ENCODE data around the gene ZNF497.
"Not testable (repeated sequence)": the region's sequence is repeated elsewhere in the genome, so short reads cannot be mapped to it uniquely, and the experiment has no call there.

Gene ZNF497

DNA sequence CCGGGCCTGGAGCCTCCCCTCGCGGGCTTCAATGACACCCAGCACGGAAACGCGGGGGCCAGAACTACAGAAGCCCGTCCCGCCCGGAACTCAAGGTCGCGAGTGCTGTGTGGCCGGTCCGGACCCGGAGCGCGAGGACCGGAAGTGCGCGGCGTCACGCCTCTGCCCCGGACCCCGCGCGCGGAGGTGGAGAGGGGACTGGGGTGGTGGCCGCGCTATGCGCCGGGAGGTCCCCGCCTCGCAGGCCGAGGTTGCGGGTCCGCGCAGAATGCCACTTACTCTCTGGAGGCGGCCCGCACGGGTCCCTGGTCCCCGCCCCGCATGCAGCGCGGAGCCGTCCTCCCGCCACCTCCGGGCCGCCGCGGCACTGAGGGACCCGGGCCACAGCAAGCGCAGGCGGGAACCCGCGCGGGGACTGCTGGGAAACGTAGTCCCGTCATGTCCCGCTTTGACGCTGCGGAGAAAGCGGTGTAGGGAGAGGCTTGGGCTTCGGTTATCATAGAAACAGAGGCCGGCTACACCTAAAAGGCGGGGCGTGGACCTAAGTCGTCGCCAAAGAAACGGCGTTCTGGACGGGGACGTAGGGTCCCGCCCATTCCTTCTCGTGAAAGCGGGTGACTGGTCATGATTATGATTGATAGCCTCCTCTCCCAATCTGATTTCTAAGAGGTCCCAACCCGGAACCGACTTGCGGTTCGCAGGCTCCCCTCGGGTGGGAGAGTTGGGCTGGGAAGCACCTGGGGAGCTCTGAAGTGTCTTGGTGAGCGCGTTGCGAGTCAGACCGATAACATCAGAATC, 18.3 kb upstream of the ZNF497 start, which contains the start of gene ZNF837:
Gene ZNF837 (minus strand): TSS at position 369 of the 798 bp plus-strand sequence. CDS start 11,698 bp downstream, outside the sequence.
- Mint-ChIP-seq H3K27me3 (ENCODE audit: low read depth, poor library complexity) (no peaks in the 10 kb centered on the region), H3K9me3 (no peaks in the 10 kb centered on the region), H3K27ac (peak within 1 kb of the TSS; percentile 91), H3K36me3 (ENCODE audit: low read depth) (no peaks in the 10 kb centered on the region), H3K4me3 (peak within 1 kb of the TSS; percentile 91), H3K4me1 (peaks cover 35% of the 10 kb centered on the region)
- peak; percentile 95 for DNase-seq
- TF ChIP-seq, protein P1, sequence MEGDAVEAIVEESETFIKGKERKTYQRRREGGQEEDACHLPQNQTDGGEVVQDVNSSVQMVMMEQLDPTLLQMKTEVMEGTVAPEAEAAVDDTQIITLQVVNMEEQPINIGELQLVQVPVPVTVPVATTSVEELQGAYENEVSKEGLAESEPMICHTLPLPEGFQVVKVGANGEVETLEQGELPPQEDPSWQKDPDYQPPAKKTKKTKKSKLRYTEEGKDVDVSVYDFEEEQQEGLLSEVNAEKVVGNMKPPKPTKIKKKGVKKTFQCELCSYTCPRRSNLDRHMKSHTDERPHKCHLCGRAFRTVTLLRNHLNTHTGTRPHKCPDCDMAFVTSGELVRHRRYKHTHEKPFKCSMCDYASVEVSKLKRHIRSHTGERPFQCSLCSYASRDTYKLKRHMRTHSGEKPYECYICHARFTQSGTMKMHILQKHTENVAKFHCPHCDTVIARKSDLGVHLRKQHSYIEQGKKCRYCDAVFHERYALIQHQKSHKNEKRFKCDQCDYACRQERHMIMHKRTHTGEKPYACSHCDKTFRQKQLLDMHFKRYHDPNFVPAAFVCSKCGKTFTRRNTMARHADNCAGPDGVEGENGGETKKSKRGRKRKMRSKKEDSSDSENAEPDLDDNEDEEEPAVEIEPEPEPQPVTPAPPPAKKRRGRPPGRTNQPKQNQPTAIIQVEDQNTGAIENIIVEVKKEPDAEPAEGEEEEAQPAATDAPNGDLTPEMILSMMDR (IDR thresholded peaks at IDR 0.05), result no peak

DNA sequence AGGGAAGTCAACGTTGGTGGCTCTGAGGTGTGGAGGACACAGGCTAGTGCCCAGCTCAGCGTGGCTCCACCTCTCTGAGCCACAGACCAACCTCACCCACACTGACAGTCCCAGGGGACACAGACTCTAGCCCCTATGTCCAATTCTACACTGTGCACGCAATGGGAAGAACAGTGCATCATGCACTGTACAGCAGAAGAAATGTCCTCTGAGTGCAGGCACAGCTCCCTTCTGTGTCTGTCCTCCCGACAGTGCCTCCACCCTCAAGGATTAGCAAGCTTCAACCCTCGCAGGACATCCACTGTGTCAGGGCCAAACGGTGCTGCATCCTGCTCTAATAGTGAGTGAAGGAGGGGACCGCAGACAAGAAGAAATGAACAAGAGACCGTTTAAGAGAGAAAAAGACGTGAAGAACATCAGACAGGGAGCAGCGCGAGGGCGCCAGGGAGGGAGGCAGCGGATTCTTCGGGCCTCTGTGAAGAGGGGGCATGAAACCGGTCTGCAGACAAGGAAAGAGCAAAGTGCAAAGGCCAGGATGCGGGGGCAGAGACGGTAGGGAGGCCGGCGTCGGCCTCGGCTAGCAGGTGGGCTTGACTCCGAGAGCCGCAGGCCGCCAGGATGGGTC, 17.6 kb upstream of the ZNF497 start:
- Mint-ChIP-seq H3K9me3 (no peaks in the 10 kb centered on the region), H3K4me1 (peaks cover 28% of the 10 kb centered on the region), H3K36me3 (ENCODE audit: low read depth) (no peaks in the 10 kb centered on the region), H3K27me3 (ENCODE audit: low read depth, poor library complexity) (no peaks in the 10 kb centered on the region), H3K4me3 (peak overlapping the region; percentile 91), H3K27ac (peak overlapping the region; percentile 91)
- DNase-seq, result no peak
- TF ChIP-seq, protein P1 (IDR thresholded peaks at IDR 0.05), result no peak

DNA sequence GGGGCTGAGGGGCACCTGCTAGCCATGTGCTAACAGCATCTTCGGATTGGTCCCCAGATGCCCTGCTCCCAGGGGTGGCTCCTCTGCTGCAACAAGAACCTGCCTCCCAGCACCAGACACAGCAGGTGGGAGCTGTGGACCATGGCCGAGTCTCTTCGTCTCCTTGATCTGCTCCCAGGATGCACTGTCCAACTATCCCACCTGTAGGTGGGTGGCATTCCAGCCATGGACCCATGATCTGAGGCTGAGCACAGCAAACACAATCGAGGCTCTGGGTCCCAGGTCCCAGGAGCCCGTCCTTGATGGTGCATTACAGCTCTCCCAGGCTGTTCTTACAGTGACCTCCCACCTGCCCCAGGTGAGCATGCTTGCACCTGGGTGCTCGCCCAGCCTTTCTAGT, 16.7 kb upstream of the ZNF497 start:
- Mint-ChIP-seq H3K36me3 (ENCODE audit: low read depth) (no peaks in the 10 kb centered on the region), H3K4me1 (peaks cover 22% of the 10 kb centered on the region), H3K9me3 (no peaks in the 10 kb centered on the region), H3K27ac (no peak overlapping the region), H3K4me3 (peak overlapping the region; percentile 91), H3K27me3 (ENCODE audit: low read depth, poor library complexity) (no peaks in the 10 kb centered on the region)
- TF ChIP-seq, protein P1 (IDR thresholded peaks at IDR 0.05), result no peak
- DNase-seq, result no peak

DNA sequence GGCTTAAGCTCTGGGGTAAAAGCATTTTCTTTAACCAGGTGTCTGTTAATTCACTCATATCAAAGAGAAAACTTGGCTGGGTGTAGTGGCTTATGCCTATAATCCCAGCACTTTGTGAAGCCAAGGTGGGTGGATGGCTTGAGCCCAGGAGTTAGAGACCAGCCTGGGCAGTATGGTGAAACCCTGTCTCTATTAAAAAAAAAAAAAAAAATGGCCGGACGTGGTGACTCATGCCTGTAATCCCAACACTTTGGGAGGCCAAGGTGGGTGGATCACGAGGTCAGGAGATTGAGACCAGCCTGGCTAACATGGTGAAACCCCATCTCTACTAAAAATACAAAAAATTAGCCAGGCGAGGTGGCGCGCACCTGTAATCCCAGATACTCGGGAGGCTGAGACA, 14.2 kb upstream of the ZNF497 start:
- H3K4me3 Mint-ChIP-seq; H3K9me3 Mint-ChIP-seq; H3K36me3 Mint-ChIP-seq (ENCODE audit: low read depth): not testable (repeated sequence)

DNA sequence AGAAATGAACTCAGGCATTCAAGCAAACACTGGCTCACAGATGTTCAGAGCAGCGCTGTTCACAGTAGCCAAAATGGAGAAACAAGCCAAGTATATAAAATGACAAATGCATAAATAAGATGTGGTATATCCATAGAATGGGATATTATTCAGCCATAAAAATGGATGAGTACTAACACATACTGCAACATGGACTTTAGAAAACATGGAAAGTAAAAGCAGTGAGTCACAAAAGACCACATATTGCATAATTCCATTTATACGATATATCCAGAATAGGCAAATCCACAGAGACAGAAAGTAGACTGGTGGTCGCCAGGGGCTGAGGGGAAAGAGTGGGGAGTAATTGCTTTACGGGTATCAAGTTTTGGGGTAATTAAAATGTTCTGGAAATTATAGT, 11.6 kb upstream of the ZNF497 start:
- H3K36me3 Mint-ChIP-seq (ENCODE audit: low read depth), result peaks cover 9% of the 10 kb centered on the region
- TF ChIP-seq, protein P1 (IDR thresholded peaks at IDR 0.05), result no peak
- H3K27ac Mint-ChIP-seq, result no peak overlapping the region
- no peaks in the 10 kb centered on the region for H3K27me3 Mint-ChIP-seq (ENCODE audit: low read depth, poor library complexity)
- H3K4me3 Mint-ChIP-seq, result no peak overlapping the region
- no peak for DNase-seq
- no peaks in the 10 kb centered on the region for H3K9me3 Mint-ChIP-seq
- peaks cover 4% of the 10 kb centered on the region for H3K4me1 Mint-ChIP-seq

More for the DNA sequence above, 14.2 kb upstream of the ZNF497 start:
- H3K27ac Mint-ChIP-seq; H3K27me3 Mint-ChIP-seq (ENCODE audit: low read depth, poor library complexity); DNase-seq: not testable (repeated sequence)
- H3K4me1 Mint-ChIP-seq, result peaks cover 16% of the 10 kb centered on the region

DNA sequence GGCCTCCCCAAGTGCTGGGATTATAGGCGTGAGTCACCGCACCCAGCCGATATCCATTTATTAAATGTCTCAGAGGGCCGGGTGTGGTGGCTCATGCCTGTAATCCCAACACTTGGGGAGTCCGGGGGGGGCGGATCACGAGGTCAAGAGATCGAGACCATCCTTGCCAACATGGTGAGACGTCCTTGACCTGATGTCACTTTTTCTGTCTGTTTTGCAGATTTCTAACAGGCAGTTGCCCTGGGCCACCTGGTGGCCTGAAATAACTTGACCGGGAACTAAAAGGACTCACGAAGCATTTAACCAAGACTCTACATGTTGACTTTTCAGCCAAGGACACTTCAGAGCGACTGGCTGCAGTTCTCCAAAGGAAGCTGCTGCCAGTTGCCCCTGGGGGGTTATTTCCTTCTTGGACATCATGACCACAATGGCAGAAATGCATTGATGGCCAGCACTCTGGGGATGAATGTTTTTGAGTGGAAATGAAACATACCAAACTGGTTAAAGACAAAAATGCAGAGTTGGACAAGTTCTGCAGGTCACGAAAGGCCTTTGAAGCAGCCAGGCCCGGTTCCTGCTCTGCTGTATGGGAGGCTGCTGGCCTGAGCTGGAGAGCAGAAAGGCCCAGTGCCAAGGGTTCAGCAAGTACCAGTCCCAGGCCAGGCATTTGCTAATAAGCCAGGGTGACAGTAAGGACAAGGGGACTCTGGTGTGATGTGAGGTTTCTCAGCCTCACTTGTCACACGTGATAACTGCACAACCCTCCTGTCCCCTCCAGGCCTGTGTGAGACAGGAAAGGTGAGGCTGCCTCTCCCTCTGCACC, 10.0 kb upstream of the ZNF497 start:
- H3K4me3 Mint-ChIP-seq, result no peak overlapping the region
- no peaks in the 10 kb centered on the region for H3K27me3 Mint-ChIP-seq (ENCODE audit: low read depth, poor library complexity)
- DNase-seq, result no peak
- H3K27ac Mint-ChIP-seq, result peak overlapping the region; percentile 32
- H3K9me3 Mint-ChIP-seq, result no peaks in the 10 kb centered on the region
- no peaks in the 10 kb centered on the region for H3K4me1 Mint-ChIP-seq
- H3K36me3 Mint-ChIP-seq (ENCODE audit: low read depth), result peaks cover 10% of the 10 kb centered on the region
- TF ChIP-seq, protein P1 (IDR thresholded peaks at IDR 0.05), result peak; percentile 16
